ENCODE results near the gene TYMS.

TYMS gene

DNA sequence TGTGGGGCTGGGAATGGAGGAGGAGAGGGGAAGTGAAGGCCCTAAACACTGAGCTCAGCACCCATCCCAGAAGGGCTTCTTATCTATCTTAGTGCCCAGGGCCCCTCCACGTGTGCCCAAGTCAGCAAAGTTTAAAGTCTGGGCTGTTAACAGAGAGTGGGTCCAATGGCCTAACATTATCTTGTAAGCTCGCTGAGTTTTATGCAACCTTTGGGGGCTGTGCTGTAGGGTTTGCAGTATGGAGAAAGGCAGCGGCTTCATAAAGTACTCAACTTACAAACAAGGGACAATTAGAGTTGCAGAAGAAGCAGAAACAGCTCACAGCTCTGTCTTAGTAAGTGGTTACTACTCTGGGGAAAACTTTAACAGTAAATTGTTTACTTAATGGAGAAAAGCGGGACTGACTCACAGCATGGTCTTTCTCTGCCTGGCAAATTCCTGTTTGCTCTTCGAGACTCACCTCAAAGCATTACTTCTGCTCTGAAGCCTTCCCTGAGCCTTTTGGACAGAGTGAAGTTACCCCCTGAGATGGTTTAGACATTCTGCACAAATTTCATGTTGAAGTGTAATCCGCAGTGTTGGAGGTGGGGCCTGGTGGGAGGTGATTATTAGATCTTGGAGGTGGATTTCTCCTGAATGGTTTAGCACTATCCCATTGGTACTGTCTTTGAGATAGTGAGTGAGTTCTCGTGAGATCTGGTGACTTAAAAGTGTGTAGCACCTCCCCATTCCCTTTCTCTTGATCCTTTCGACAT is 45.9 kb downstream of the TYMS start:
- DNase-seq (ENCODE audit: low read depth), result no peak
- no peak overlapping the region for H3K4me3 ChIP-seq (ENCODE audit: low read depth, low read length)
- TF ChIP-seq, protein P1, sequence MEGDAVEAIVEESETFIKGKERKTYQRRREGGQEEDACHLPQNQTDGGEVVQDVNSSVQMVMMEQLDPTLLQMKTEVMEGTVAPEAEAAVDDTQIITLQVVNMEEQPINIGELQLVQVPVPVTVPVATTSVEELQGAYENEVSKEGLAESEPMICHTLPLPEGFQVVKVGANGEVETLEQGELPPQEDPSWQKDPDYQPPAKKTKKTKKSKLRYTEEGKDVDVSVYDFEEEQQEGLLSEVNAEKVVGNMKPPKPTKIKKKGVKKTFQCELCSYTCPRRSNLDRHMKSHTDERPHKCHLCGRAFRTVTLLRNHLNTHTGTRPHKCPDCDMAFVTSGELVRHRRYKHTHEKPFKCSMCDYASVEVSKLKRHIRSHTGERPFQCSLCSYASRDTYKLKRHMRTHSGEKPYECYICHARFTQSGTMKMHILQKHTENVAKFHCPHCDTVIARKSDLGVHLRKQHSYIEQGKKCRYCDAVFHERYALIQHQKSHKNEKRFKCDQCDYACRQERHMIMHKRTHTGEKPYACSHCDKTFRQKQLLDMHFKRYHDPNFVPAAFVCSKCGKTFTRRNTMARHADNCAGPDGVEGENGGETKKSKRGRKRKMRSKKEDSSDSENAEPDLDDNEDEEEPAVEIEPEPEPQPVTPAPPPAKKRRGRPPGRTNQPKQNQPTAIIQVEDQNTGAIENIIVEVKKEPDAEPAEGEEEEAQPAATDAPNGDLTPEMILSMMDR (IDR thresholded peaks at IDR 0.05; ENCODE audit: insufficient read depth, low read depth, low read length, missing control alignments), result no peak

GRCh38 chr18:706405-706804 is 49.0 kb downstream of the TYMS start:
- TF ChIP-seq, protein P1 (IDR thresholded peaks at IDR 0.05; ENCODE audit: insufficient read depth, low read depth, low read length, missing control alignments), result no peak
- DNase-seq (ENCODE audit: low read depth), result no peak
- no peak overlapping the region for H3K4me3 ChIP-seq (ENCODE audit: low read depth, low read length)

DNA sequence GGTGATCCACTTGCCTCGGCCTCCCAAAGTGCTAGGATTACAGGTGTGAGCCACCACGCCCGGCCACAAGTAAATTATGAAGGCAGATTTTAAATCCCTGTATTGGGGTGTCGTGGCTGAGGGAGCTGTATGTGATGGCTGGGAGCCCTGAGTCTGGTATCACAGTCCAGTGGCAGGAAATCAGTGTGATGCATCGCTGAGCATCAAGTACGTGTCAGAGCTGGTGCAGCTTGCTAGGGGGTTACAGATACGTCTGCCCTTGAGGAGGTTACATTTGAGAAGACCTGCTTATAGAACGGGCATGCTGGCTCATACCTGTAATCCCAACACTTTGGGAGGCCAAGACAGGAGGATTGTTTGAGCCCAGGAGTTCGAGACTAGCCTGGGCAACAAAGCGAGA is 50.6 kb downstream of the TYMS start:
- H3K4me3 ChIP-seq (ENCODE audit: low read depth, low read length), result no peak overlapping the region
- peak; percentile 26 for DNase-seq (ENCODE audit: low read depth)
- TF ChIP-seq, protein P1 (IDR thresholded peaks at IDR 0.05; ENCODE audit: insufficient read depth, low read depth, low read length, missing control alignments), result no peak

DNA sequence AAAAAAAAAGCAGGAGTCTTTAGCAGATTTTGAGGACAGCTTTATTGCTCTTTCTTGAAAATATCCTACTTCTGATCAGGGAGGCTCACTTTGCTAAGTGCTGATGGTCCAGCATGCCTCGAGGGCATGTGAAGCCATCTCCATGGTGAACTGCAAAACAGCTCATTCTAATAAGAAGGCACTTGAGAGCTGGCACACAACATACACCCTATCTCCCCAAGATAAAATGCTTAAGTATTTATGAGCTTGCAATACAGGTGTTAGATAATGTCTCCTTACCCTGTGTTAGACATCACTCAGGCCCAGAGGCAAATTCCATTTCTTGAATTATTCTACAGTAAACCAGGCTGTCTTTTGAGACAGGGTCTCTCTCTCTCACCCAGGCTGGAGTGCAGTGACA is 52.3 kb downstream of the TYMS start:
- no peak for DNase-seq (ENCODE audit: low read depth)
- TF ChIP-seq, protein P1 (IDR thresholded peaks at IDR 0.05; ENCODE audit: insufficient read depth, low read depth, low read length, missing control alignments), result no peak
- no peak overlapping the region for H3K4me3 ChIP-seq (ENCODE audit: low read depth, low read length)

DNA sequence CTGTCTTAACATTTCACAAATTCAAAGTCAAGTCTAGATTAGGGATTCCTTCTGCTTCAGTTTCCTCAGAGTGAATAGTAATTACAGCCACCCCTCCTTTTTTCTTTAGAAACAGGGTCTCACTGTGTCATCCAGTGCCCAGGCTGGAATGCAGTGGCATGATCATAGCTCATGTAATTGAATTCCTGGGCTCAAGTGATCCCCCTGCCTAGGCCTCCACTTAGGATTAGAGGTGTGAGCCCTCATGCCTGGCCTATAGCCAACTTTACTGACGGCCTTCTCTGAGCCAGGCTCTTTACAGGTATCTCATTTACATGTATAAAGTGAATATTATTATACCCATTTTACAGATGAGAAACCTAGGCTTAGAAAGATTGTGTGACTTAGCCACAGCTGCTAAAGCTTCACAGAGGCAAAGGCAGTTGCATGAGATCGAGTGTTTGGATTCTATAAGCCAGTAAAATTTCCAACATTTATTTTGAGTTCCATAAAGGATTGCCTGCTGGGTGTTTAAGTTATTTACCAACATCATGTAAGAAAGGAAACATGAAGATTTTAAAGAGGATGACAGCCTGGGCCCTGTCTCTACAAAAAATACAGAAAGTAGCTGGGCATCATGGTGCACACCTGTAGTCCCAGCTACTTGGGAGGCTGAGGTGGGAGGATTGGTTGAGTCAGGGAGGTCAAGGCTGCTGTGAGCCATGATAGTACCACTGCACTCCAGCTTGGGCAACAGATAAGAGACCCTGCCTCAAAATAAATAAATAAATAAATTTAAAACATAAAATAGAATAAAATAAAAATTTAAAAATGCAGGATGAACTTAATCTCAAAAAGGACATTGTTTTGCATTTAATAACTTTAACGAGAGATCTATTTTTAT is 53.2 kb downstream of the TYMS start:
- DNase-seq (ENCODE audit: low read depth), result no peak
- H3K4me3 ChIP-seq (ENCODE audit: low read depth, low read length), result peak overlapping the region; percentile 100
- TF ChIP-seq, protein P1 (IDR thresholded peaks at IDR 0.05; ENCODE audit: insufficient read depth, low read depth, low read length, missing control alignments), result no peak

DNA sequence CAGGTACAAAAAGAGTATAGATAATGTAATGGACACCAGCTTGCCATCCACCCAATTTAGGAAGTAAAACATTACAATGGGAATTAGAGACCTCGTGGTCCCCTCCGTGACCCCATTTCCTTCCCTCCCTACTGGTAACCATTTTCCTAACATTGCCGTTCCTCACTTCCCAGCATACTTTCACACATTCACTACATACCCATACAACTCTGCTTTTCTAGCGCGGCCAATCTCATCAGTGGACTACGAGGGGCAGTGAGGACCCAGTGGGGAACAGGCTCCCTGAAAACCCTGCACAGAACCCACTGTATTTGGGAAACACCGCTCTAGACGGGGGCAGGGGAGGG is 53.8 kb downstream of the TYMS start:
- no peak for DNase-seq (ENCODE audit: low read depth)
- peak overlapping the region; percentile 100 for H3K4me3 ChIP-seq (ENCODE audit: low read depth, low read length)
- TF ChIP-seq, protein P1 (IDR thresholded peaks at IDR 0.05; ENCODE audit: insufficient read depth, low read depth, low read length, missing control alignments), result no peak

Data from GM12865 (cell line).